NCI-H2171 (cell line): ENCODE measurements around the gene SPRR2A.
"Not testable (repeated sequence)": the region's sequence is repeated elsewhere in the genome, so short reads cannot be mapped to it uniquely, and the experiment has no call there.

ENCODE experiments used
- DNase-seq: peaks from one replicate; lab custom pipeline; 2025; lab: John Stamatoyannopoulos, UW

The SPRR2A gene

GRCh38 chr1:153024413-153024812 lies 32.9 kb downstream of the SPRR2A start:
- no peak for DNase-seq

GRCh38 chr1:153023109-153023508 lies 34.2 kb downstream of the SPRR2A start:
- no peak for DNase-seq

GRCh38 chr1:153022340-153022739 lies 35.0 kb downstream of the SPRR2A start:
- not testable (repeated sequence) for DNase-seq

- not testable (repeated sequence) for DNase-seq
Measured at GRCh38 chr1:153021829-153022228, 35.5 kb downstream of the SPRR2A start.

- not testable (repeated sequence) for DNase-seq
Measured at GRCh38 chr1:153011235-153011758, 46.0 kb downstream of the SPRR2A start.
